Daoy (cell line): ENCODE results near the gene SEPTIN2. TPM values are rescaled to one million over a fixed set of nuclear protein-coding genes. Genes with fewer than 3 reads are reported as not detected.
"Not testable (repeated sequence)": the region's sequence is repeated elsewhere in the genome, so short reads cannot be mapped to it uniquely, and the experiment has no call there.

Source experiments
- DNase-seq: peaks from one replicate; pipeline ENCODE4 v3.0.0-alpha.2; 2015; ENCODE audit warnings: low read depth
- total RNA-seq: library from RNA; depleted of rRNA; stranded (reverse); fragments of >200 nt; shearing (Covaris generic); gene quantifications from 2 replicates; pipeline ENCODE4 v1.2.3, GENCODE V29; 2014; rRNA removed

Gene SEPTIN2
- 244 and 328 TPM in 2 replicates for total RNA-seq

- DNase-seq: no peak
These were observed at the start of gene SEPTIN2 for GRCh38 chr2:241315879-241316631. SEPTIN2 (plus strand) TSS chr2:241315925; CDS start chr2:241324233, 8,308 bp downstream.

- DNase-seq: no peak
These were observed 48.3 kb upstream of the SEPTIN2 start for GRCh38 chr2:241267249-241268067.

- no peak for DNase-seq
These were observed 47.4 kb upstream of the SEPTIN2 start for GRCh38 chr2:241268306-241268705.

- DNase-seq: peak; percentile 48
These were observed 46.8 kb upstream of the SEPTIN2 start for GRCh38 chr2:241268716-241269445.

- no peak for DNase-seq
These were observed 45.8 kb upstream of the SEPTIN2 start for GRCh38 chr2:241269707-241270520.

GRCh38 chr2:241270531-241270930, 45.2 kb upstream of the SEPTIN2 start:
- DNase-seq: no peak

GRCh38 chr2:241271706-241272302, 43.9 kb upstream of the SEPTIN2 start:
- peak; percentile 79 for DNase-seq

GRCh38 chr2:241272303-241273209, 43.2 kb upstream of the SEPTIN2 start:
- peak; percentile 71 for DNase-seq

GRCh38 chr2:241273210-241274020, 42.3 kb upstream of the SEPTIN2 start:
- DNase-seq: no peak

GRCh38 chr2:241274127-241274526, 41.6 kb upstream of the SEPTIN2 start:
- DNase-seq: no peak

GRCh38 chr2:241275504-241275903, 40.2 kb upstream of the SEPTIN2 start:
- DNase-seq: no peak

- DNase-seq: no peak
These were observed 39.8 kb upstream of the SEPTIN2 start for GRCh38 chr2:241275910-241276309.

GRCh38 chr2:241278306-241278705, 37.4 kb upstream of the SEPTIN2 start:
- not testable (repeated sequence) for DNase-seq

GRCh38 chr2:241279413-241279812, 36.3 kb upstream of the SEPTIN2 start:
- no peak for DNase-seq

GRCh38 chr2:241279828-241280227, 35.9 kb upstream of the SEPTIN2 start:
- no peak for DNase-seq

- no peak for DNase-seq
These were observed 35.4 kb upstream of the SEPTIN2 start for GRCh38 chr2:241280291-241280690.

GRCh38 chr2:241282555-241282954, 33.2 kb upstream of the SEPTIN2 start:
- no peak for DNase-seq

- no peak for DNase-seq
These were observed 30.1 kb upstream of the SEPTIN2 start for GRCh38 chr2:241285596-241285995.
